OCI-LY7 (cell line): ENCODE results near the gene ITSN1.

ENCODE experiments used
- CTCF ChIP-seq: fragments of 200-600 bp; sonication (generic); conservative IDR thresholded peaks from 2 replicates; pipeline ENCODE4 v1.5.1; 2014; ENCODE audit warnings: mild to moderate bottlenecking, antibody characterized with exemption, low read length, moderate library complexity, mixed read lengths
- EZH2phosphoT487 ChIP-seq: fragments of 200-600 bp; sonication (generic); IDR thresholded peaks from 2 replicates; pipeline ENCODE4 v1.6.1; 2018; ENCODE audit warnings: low read depth, borderline replicate concordance, mild to moderate bottlenecking, mixed run types, antibody characterized with exemption, low read length, moderate library complexity, mixed read lengths

GRCh38 chr21:33677450-33677849, 35.1 kb downstream of the ITSN1 start:
- TF ChIP-seq CTCF (no peak), EZH2phosphoT487 (no peak)
